ENCODE measurements around the gene C1QTNF6.

Gene C1QTNF6

GRCh38 chr22:37188901-37189466 is 937 bp upstream of the C1QTNF6 start:
- no peak for DNase-seq

GRCh38 chr22:37187552-37187890 is 526 bp downstream of the C1QTNF6 start:
- no peak for DNase-seq

- no peak for DNase-seq
Measured at GRCh38 chr22:37186997-37187522, 987 bp downstream of the C1QTNF6 start.

- peak; percentile 19 for DNase-seq
Measured at GRCh38 chr22:37186228-37186996, 1.6 kb downstream of the C1QTNF6 start.

DNA sequence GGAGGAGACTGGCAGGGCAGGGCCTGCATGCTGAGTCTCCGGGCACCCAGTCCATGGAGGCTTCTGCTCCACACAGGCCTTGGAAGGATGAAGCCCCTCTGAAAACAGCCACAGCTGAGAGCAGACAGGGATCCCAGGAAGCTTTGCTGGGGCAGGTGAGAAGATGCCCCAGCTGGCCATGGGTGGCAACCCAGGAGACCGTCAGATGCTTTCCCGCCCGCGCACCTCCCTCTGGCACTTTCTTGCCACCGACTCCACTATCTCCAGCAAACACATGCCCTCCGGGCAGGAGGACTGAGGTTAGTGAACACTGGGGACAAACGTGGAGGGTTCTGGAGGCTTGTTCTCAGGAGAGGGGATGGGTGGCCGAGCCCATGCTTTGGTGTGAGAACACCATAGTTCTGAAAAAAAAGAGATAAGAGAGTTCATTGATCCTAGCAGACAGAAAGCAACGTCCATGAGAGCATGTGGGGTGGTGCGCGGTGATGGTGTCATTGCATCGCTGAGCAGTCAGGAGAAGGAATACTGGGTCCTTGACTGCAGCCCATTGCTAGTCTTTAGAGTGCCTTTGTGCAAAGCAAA is 2.3 kb downstream of the C1QTNF6 start:
- no peak for DNase-seq

DNA sequence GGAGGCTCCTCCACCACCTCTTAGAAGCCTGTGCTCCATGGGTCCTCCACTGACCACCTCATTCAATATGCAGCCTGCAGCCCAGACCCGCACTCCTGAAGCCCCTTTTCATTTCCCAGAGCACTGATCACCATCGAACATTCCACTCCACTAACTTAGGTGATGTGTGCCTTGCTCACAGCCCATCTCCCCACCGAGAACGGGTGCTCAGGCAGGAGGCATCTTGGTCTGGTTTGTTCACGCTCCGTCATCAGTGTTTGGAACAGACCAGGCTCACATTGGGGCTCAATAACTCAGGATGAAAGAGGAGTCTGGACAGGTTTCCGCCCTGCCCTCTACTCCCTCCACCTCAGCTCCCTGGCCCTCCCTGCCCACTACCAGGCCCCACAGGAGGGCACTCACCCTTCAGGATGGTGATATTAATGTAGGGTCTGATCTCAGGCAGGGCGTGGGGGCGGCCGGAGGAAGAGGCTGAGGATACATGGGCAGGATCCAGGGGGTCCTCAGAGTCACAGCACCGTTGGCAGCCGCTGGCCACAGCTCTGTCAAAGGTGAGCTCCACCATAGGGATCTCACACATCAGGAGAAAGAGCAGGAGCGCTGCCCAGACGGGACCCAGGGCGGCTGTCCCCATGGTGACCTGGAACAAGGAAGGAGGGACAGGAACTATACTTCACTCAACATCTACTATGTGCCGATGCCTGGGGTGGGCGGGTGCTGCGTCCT is 3.1 kb downstream of the C1QTNF6 start:
- no peak for DNase-seq

- DNase-seq = no peak
Measured at GRCh38 chr22:37184380-37184755, 3.7 kb downstream of the C1QTNF6 start.

- no peak for DNase-seq
Measured at GRCh38 chr22:37183432-37184379, 4.3 kb downstream of the C1QTNF6 start.

DNA sequence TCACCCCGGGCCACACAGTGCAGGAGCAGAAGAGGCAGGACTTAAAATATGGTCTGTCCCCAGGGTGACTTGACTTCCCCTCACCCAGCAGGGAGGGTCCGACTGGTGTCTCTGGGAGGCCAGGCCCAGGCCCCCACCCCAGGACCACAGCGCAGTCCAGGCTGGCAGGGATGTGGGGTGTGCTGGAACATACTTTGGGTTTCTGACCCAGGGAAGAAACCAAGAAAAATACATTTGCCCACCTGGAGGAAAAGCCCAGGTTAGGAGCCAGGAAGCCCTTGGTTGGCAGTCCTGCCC is 5.2 kb downstream of the C1QTNF6 start:
- DNase-seq = no peak

DNA sequence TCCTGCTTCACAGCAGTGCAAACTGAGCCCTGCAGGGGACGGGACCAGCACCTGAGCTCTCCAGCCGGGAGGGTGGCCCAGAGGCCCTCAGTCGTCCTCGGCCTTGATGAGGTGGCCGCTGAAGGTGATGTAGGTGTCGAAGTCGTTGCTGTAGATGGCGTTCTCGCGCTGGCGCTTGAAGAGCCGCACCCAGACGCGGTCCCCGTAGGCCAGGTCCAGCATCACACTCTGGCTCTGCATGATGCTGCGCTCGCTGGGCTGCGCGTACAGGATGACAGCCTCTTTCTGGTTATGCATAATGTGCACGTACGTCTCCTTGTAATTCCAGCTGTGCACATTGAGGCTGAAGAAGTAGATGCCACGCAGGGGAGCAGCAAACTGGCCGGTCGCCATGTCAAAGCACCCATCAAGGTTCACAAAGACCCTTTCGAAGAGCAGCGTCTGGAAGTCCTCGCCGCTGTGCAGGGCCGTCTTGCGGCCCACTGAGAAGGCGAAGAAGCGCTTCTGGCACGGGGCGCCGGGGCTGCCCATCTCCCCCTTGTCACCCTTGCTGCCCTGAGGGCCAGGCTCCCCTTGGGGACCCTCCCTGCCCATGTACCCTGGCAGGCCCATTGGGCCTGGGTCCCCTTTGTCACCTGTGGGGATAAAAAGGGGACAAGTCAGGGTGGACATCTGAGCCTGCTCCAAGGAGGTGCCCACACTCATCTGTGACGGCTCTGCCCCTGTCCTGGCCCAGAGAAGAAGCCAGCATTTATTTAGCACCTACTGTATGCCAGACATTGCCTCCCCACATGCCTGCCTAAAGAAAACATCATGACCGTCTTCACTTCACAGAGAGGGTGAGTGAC is 5.7 kb downstream of the C1QTNF6 start:
- no peak for DNase-seq

- no peak for DNase-seq
Measured at GRCh38 chr22:37181681-37182080, 6.4 kb downstream of the C1QTNF6 start.

DNA sequence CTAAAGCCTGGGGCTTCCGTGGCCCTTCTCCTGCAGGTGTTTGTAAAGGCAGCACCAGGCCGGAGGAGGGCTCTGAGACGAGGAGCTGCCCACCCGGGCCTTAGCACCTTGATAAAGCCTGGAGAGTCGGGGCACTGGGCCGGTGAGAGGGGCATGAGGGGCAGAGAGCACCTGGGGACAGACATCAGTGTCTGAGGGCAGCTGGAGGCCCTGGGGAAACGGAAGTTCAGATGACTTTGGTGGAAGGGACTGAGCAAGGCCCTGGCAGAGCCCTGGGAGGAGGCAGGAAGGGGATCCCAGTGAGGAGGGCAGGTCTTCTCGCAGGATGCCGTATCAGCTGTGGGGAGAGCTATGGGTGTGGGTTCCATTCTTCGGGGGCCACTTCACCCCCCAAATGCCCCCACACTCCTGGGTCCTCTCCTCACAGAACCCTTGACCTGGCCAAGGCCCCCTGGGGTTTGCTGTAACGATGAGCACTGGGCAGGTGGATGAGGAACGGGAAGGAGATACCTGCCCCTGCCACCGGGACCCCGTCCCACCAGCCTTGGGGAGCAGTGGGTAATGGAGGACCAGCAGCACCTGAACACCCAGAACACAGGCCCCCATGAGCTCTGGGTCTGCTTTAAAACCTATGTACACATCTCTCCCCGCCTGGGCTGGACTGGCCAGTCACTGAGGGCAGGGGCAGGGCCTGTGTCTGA is 7.4 kb downstream of the C1QTNF6 start:
- DNase-seq = no peak

GRCh38 chr22:37179622-37180420 is 8.2 kb downstream of the C1QTNF6 start:
- DNase-seq = no peak

DNA sequence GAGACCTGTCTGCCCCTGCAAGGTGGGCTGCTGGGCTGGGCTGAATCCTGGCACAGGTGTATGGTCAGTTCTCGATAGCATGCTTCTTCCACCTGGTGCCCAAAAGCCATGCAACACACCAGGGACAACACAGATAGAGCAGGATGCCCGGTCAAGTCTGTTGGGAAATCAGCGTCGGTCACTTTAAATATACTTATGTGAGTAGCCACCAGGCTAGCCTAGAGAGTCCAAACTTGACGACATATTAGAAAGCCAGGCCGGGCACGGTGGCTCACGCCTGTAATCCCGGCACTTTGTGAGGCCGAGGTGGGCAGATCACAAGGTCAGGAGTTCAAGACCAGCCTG is 8.9 kb downstream of the C1QTNF6 start:
- no peak for DNase-seq

DNA sequence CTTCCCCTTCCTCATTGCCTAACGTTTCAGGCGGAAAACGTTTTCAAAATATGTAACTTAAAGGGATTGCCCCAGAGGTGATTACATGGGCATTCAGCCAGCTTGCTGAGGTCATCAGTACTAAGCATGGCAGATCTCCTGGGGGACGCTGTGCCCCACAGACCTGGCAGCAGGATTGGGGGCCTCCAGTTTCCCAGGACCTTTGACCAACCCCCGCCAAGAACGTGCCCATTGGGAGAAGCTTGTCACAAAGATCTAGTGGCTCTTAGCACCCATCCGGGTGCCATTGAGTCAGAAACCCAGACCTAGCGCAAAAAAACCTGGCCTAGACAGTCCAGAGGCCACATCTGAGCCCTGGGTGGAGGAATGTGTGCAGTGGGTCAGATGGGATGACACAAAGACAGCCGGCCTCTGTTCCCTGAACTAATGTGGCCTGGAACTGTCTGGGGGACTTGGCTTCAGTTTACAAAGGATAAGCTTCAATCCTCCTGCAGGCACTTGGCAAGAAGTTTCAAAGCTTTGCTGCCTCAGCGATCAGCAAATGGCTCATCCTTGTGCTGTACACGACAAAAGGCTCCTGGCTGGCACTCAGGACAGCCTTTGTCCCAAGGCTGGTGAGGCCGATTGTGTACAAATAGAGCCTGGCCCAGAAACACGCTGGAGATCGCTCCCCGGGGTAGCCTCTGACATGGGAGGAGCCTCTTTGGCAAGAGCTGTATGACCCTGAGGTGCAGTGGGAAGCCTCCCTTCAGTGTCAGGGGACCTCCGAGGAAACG is 9.5 kb downstream of the C1QTNF6 start:
- no peak for DNase-seq

DNA sequence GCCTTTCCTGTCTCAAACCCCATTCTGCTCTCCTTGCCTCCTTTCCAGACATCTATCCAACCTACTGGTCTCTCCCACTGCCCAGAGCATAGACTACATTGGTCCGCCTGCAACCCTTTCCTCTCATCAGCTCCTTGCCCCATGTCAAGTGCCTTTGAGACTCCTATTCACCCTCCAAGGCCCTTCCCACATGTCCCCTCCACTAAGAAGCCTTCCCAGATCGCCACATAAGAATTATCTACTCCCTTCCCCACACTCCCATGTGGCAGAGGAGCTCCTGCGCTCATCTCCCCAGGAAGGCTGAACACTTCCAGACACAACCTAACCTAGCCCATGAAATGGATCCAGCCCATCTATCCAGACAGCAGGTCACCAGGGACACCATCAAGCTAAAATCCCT is 10.3 kb downstream of the C1QTNF6 start:
- DNase-seq = no peak

DNA sequence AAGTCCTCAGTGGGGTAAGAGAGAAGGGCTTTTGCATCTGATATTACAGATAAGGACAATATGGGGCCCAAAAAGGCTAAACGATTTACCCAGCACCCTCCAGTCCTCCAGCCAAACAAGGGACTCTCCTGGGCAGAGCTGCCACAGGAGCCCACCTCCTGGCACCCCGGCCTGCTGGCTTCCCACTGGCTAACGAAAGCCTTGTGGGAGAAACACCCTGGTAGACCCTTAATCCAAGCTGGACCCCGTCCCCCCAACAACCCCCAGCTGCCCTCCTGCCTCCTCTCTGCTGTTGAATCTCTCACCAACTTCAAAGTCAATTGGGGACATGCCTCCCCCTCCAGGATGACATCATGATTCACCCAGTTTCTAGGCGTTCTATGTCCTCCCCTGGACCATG is 10.8 kb downstream of the C1QTNF6 start:
- no peak for DNase-seq

DNA sequence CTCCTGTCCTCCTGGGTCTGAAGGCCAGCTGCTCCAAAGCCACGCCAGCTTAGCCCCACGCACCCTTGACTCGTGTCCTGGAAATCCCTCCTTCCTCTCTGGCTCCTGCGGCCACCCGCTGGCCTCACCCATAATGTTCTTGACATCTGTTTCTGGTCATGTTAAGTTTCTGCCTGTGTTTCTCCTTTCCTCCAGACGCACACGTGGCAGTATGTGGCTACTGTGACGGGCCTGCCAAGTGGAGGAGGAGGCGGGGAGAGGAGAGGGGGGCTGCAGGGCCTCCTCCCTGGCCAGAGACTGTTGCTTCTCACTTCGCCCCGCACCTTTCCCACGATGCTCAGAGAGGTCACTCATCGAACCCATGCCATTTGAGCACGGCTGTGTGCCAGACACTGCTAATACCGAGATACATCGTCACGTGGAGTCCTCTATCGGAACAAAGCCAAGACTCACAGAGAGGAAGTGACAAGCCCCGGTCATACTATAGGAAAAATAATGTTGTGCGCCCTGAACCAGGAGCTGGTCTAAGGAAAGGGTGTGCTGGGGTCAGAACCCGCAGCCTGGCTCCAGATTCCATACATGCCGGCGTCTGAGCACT is 11.5 kb downstream of the C1QTNF6 start:
- no peak for DNase-seq
